Inferior parietal cortex (tissue), 1 donor: ENCODE measurements around the gene ABCA6.
"Not testable (repeated sequence)": the region's sequence is repeated elsewhere in the genome, so short reads cannot be mapped to it uniquely, and the experiment has no call there.

Experiments used
- DNase-seq: peaks from one replicate; pipeline ENCODE4 v3.0.0-alpha.2; 2016; ENCODE audit errors: extremely low spot score

ABCA6 gene, protein sequence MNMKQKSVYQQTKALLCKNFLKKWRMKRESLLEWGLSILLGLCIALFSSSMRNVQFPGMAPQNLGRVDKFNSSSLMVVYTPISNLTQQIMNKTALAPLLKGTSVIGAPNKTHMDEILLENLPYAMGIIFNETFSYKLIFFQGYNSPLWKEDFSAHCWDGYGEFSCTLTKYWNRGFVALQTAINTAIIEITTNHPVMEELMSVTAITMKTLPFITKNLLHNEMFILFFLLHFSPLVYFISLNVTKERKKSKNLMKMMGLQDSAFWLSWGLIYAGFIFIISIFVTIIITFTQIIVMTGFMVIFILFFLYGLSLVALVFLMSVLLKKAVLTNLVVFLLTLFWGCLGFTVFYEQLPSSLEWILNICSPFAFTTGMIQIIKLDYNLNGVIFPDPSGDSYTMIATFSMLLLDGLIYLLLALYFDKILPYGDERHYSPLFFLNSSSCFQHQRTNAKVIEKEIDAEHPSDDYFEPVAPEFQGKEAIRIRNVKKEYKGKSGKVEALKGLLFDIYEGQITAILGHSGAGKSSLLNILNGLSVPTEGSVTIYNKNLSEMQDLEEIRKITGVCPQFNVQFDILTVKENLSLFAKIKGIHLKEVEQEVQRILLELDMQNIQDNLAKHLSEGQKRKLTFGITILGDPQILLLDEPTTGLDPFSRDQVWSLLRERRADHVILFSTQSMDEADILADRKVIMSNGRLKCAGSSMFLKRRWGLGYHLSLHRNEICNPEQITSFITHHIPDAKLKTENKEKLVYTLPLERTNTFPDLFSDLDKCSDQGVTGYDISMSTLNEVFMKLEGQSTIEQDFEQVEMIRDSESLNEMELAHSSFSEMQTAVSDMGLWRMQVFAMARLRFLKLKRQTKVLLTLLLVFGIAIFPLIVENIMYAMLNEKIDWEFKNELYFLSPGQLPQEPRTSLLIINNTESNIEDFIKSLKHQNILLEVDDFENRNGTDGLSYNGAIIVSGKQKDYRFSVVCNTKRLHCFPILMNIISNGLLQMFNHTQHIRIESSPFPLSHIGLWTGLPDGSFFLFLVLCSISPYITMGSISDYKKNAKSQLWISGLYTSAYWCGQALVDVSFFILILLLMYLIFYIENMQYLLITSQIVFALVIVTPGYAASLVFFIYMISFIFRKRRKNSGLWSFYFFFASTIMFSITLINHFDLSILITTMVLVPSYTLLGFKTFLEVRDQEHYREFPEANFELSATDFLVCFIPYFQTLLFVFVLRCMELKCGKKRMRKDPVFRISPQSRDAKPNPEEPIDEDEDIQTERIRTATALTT (N-terminal part only)

DNA sequence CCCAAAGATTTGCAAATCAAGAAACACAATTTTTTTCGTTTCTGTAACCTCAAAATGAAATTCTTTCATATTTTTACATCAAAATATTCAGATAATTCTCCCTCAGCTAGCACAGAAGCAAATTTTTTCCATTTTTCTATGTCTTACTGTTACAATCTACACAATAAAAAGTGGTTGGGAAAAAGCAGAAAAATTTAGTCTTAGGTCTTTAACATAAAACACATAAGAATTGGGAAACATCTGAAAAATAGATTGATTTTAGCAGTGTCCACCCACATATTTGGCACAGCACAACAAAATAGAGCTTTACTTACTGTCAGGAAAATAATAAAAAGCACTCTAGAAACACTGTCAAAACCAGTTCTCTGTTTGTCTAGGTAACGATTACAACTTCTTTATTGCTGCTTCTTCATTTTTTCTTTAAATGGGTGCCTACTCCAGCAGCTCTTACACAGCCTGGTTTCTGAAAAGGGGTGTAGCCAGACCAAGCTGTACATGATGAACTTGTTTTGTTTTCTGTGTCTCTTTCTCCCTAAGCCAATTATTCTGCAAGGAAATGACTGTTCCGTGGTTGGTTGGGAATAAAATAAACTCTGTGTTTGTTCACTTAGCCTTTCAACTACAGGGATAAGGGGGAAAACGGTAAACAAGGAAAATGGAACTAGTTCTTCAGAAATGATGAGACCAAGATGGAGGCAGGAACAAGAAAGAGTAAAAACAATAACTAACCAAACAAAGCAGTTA lies at the start of gene ABCA6:
TSS of gene ABCA6 (minus strand) at position 465 of the 744 bp plus-strand sequence. CDS start 1,192 bp downstream, outside the sequence.
- DNase-seq = no peak

DNA sequence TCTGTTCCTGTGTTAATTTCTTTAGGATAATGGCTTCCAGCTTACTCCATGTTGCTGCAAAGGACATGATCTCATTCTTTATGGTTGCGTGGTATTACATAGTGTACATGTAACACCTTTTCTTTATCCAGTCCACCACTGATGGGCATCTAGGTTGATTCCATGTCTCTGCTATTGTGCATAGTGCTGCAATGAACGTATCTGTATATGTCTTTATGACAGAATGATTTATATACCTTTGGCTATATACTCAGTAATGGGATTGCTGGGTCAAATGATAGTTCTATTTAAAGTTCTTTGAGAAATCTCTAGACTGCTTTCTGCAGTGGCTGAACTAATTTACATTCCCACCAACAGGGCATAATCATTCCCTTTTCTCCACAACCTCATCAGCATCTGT lies 47.1 kb upstream of the ABCA6 start:
- DNase-seq = no peak

DNA sequence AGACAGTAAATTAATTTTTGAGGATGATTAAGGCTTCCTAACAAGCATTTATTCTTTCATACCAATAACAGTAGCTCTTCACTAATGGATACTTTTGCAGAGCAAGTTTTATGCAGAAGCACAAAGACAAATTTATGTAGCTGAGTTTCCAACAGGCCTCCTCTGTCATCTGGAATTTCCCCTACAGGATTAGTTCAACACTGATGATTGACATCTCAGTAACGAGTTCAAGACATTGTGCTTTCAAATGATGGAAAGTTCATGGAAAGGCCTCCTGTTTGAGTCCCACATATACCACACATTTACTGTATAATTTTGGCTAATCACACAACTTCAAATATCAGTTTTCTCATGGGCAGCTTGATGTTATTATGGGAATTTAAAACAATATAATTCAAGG lies 46.4 kb upstream of the ABCA6 start:
- DNase-seq = no peak

DNA sequence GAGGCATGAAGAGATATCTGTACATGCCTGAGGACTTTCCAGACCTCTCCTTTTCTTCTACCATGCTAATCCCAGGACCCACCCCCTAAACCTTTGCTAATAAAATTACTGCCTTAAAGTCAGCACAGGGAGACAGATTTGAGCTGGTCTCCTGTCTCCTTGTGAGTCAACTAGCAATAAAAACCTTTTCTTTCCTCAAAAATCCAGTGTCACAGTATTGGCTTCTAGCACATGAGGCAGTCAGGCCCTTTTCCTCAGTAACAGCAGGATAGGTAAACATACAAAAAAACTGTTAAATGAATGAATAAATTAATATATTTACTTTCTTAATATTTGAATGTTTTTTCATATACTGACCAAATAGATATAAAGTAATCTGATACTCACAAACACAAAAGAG lies 45.6 kb upstream of the ABCA6 start:
- DNase-seq = no peak

DNA sequence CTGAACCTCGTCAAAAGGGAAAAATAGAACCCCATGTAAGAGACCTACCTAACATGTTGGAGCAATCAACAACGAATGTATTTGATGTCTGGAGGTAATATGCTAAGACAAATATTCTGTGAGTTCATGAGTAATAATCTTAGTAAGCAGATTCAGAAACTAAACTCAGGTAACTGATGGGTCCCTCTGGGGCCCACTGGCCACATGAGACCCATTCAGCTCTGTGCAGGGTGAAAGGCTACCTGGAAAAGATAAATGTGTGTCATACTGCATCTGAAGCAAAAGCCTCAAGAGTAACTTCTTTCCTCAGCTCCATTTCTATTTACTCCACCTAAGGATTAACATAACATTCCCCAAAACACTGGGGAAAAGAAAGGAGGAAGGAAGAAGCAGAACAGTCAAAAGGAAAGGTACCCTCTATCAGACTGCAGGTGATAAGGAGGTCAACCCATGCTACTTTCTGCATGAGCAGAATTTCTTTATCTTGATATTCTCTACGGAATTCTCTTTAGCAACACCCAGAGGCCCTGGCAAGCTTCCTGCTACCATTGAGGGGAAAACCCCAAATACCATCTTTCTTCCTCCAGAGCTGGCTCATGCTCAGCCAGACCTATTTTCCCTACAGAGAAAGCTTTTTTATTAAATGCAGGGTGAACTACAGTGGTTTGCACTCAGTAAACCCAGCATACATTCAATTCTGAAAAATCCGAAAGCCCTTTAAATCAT lies 37.7 kb upstream of the ABCA6 start:
- DNase-seq = no peak

DNA sequence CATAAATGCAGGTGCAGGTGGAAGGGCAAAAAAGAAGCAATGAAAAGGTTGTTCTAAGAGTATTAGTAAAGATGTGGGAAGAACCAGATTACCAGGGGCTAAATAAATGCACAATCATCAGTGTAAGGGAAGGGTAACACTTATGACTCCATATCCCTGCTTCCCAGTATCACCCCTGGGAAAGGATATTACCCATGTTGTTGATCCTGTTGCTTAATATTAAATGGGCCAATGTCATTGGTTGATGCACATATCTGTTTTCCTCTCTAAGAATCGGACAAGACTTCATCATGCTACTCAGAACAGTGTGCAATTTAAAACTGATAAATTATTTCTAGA lies 34.7 kb upstream of the ABCA6 start:
- DNase-seq = no peak

DNA sequence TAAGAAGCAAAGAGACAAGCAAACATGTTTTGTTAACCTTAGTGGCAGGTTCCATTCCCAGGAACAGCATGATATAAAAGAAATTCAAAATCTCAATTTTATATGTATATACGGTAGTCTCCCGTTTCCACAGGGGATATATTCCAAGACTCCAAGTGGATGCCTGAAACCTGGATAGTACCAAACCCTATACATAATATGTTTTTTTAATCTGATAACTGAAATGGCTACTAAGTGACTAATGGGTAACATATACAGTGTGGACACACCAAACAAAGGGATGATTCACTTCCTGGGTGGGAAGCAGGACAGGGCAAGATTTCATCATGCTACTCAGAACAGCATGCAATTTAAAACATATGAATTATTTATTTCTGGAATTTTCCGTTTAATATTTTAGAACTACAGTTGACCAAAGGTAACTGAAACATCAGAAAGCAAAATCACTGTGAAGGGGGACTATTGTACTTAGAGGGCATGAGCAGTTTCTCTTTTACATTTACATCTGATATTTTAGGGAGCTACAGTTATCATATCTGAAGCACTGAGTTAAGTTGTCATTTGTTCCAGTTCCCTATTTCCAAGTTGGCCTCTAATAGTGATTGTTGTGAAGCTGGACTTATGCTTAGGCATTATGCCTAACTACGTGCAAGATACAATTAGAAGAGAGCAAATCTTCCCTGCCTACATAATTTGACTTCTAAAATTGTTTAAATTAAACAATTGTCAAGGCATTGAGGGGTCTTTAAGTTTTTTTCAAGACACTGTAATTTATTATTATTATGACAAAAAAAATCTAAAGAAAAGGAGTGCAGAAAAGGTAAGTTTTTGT lies 34.1 kb upstream of the ABCA6 start:
- no peak for DNase-seq

DNA sequence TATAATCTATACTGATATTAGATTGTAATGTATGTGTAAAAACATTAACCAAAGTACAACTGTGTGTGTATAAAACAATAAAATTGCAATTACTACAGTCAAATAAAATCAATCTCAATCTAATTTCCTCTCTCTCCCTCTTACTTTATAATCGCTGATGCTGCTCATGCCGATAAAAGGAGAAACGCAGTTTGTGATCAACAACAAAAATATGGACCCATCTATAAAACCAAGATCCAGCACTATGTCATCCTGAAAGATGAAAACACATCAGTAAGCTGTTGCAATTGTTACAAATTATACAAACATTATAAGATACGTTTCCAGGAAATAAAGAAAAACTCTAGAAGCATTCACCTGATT lies 33.5 kb upstream of the ABCA6 start:
- no peak for DNase-seq

DNA sequence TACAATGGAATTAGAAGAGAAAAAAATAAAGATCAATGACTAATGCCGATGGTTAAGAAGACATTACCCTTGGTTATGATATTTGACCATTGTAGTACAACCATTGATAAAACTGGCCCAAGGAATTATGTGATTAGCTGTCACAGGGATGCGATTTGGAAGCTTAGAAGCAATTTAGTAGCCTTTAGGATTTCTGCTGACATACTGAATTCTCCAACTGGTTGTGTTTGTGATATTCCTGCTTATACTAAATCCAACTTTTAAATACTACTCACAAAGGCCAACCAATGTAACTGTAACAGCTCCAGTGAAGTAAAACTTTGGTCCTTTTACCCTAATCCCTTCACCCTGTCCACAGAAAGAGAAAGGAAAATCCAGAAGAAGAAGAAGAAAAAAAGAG lies 31.4 kb upstream of the ABCA6 start:
- DNase-seq = no peak

DNA sequence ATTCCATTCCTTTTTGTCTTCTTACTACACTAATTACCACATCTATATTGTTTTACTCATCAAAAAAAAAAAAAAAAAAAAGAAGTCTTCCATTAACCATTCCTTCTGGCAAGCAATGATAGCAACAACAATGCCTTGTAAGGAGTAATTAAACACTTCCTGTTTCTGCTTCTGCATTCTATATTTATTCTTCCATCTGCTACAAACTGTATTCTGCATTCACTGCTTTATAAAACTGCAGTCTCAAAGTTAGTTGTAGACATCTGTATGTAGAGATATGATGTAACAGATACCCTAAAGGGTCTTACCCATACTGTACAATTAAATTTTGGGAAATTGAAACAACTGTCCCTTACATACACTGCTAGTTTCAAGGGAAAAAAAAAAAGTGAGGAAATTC lies 28.7 kb upstream of the ABCA6 start:
- DNase-seq = no peak

DNA sequence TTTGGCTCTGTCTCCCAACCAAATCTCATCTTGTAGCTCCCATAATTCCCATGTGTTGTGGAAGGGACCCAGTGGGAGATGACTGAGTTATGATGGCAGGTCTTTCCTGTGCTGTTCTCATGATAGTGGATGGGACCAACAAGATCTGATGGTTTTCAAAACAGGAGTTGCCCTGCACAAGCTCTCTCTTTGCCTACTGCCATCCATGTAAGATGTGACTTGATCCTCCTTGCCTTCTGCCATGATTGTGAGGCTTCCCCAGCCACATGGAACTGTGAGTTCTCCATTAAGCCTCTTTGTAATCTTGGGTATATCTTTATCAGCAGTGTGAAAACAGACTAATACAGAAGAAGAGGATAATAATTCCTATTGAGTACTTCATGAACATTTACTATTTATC lies 26.9 kb upstream of the ABCA6 start:
- DNase-seq = not testable (repeated sequence)

DNA sequence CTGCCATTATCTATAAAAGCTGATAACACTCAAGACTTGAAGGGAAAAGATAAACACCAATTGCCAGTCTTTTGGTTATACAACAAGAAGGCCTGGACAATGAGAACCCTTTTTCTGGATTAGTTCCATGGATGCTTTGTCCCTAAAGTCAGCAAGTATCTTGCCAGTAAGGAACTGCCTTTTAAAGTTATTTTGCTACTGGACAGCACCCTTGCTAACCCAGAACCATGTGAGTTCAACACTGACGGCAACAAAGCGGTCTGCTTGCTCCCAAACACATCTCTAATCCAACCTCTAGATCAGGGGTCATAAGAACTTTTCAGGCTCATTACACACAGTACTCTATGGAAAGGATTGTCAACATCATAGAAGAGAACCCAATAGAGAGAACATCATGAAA lies 25.3 kb upstream of the ABCA6 start:
- no peak for DNase-seq

DNA sequence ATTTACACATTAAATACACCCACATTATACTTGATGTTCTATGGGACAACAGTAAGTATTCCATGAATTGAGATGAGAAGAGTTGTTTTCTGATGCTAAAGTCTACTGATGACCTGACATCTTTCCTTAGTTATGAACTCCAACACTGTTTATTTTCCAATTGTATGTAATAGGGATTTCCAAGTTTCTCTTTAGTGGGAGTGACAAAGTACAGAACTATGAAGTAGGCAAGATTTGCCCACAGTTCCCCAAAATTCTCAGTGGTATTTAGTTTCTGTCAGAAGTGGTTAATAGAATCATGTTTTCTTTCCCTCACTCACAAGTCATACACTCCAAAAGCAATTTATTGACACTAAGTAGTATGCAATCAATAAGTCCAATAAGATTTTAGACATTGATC lies 22.5 kb upstream of the ABCA6 start:
- no peak for DNase-seq

DNA sequence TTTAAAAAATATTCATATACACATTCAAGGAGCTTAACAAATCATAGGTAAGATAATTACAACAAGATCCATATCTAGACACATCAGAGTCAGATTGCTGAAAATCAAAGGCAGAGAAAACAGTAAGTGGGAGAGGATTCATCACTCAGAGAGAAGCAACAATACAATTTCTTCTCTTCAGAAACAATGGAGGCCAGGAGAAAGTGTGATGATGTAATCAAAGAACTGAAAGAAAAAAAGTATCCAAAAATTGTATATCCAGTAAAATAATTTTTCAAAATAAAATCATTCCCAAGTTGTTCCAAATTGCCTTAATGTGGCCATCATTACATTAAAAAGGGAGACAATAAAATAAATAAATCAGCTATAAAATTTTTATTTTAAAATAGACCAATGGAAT lies 17.7 kb upstream of the ABCA6 start:
- no peak for DNase-seq

DNA sequence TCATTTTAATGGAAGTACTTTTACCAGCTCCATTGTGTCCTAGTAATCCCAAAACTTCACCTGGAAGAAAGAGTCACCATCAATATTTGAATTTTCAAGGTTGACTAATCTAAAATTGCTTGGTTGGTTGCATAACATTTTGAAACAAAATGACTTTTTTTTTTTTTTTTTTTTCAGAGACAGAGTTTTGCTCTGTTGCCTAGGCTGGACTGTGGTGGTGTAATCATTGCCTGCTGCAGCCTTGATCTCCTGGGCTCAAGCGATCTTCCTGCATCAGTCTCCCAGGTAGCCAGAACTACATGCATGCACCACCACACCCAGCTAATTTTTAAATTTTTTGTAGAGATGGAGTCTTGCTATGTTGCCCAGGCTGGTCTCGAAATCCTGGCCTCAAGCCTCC lies 12.6 kb upstream of the ABCA6 start:
- no peak for DNase-seq

DNA sequence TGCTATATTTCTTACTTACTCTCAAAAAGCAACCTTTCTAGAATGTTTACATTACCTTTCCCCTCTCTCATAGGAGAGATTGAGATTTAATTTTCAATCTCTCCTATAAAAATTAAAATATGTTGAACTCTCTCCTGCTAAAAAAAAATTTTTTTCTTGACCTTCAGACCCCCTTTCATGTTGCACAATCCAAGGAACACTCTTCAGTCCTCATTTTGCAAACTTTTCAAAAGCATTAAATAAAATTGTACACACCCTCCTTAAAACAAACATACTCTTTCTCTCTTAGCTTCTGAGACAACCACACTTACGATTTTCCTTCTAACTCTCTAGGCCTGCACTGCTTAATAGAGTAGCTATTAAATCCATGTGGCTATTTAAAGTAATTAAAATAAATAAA lies 8.6 kb upstream of the ABCA6 start:
- DNase-seq = no peak

DNA sequence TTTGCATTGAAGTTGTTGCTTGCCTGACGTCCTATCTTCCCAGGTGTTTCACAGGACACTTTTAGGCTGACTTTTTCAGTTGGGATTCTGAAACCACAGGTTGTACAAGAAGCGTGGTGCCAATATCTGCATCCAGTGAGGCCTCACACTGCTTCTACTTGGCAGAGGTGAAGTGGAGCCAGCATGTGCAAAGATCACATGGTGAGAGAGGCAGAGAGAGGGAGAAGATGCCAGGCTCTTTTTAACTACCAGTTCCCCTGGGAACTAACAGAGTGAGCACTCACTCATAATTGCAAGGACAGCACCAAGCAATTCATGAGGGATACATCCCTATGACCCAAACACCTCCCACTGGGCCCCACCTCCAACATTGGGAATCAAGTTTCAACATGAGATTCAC lies 5.8 kb upstream of the ABCA6 start:
- DNase-seq = no peak

DNA sequence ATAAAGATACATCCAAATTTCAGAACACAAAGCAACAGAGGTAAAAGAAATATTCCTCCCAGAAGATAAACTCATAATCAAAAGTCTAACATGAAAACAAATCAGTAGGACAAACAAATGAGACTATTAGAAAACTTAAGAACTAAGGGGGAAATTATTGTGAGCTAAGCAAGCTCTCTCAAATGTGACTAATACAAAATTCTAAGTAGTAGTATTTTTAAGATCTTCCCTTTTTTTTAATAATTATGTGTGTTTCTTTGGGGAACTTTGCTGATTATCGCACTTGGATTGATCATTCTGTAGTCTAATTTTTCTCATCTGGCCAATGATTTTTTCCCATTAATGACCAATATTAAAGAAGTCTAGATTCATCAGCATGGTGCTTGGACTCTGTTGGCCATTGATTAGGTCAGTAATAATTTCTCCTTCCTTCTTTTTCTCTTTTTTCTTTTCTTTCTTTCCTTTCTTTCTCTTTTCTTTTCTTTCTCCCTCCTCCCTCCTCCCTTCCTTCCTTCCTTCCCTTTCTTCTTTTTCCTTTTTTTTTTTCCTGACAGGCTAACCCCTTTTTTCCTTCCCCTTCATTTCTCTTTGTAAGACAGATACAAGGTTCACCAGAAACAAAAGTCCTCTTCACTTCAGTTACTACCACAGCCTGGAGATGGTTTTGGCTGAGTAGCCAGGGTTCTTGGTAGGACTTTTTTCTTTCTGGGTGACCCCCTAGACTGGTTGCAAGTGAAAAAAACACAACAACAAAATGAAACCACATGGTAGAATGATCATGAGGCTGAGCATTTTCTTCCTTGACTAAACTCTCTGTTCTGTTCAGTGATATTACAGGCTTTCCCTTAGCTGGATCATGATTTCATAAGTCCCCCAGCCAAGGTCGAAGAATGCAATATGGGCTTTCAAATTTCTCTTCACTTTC lies 2.9 kb upstream of the ABCA6 start:
- DNase-seq = no peak

DNA sequence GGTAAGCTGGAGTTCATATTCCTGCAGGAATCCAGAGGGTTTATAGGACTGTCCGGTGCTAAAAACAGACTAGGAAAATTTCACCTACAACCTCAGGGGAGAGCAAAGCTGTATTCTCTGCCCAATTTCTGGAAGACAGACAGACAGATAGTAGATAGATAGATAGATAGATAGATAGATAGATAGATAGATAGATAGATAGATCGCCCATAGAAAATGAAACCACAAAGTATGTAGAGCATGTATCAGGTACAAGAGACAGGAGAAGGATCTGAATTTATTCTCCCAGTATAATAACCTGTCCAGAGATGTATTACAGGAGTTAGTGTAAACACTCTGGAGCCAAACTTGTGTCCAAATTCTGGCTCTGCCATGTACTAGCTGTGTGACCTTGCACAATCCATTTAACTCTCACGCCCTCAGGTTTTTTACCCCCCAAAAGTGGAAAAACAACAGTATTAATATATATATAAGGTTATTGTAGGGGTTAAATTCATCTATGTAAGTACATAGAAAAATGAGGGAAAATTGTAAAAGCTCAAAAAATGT lies 2.1 kb upstream of the ABCA6 start:
- no peak for DNase-seq
